ENCODE measurements around the gene MINDY4B.

DNA sequence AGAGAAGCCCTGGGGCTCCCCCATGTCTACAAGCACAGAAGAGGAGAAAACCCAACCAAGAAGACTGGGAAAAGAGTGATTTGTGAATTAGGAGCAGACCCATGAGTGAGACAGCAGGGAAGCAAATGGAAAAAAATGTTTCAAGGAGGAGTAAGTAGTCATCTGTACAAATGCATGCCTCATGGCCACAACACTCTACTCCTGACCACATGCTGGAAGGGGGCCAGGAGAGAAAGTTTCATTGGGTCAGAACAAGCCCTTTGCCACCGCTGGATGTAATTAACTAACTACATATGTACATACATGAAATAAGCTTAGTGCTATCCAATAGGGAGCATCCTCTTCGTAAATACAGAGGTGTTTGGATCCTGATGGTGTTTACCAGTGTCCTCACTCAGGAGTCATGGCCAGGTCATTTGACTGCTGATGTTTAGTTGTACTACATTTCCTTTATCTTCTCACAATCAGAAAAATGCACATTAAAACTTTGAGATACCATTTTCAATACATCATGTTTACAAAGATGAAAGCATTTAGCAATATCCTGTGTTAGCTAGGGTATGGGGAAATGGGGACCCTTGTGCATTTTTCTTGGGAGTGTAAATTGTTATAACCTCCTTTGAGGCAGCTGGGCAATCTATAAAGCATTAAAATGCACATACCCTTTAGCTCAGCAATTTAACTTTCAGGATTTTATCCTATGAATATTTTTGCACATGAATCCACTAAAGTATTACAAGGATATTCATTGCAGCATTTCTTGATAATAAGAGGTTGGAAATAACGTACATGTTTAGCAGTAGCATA, 40.2 kb upstream of the MINDY4B start:
- TF ChIP-seq, protein P1, sequence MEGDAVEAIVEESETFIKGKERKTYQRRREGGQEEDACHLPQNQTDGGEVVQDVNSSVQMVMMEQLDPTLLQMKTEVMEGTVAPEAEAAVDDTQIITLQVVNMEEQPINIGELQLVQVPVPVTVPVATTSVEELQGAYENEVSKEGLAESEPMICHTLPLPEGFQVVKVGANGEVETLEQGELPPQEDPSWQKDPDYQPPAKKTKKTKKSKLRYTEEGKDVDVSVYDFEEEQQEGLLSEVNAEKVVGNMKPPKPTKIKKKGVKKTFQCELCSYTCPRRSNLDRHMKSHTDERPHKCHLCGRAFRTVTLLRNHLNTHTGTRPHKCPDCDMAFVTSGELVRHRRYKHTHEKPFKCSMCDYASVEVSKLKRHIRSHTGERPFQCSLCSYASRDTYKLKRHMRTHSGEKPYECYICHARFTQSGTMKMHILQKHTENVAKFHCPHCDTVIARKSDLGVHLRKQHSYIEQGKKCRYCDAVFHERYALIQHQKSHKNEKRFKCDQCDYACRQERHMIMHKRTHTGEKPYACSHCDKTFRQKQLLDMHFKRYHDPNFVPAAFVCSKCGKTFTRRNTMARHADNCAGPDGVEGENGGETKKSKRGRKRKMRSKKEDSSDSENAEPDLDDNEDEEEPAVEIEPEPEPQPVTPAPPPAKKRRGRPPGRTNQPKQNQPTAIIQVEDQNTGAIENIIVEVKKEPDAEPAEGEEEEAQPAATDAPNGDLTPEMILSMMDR (IDR thresholded peaks at IDR 0.05; ENCODE audit: insufficient read depth, low read length) = no peak
- TF ChIP-seq SPI1 (IDR thresholded peaks at IDR 0.05; ENCODE audit: borderline replicate concordance, low read depth) (no peak), POLR2AphosphoS5 (IDR thresholded peaks at IDR 0.05; ENCODE audit: low read depth) (no peak), GABPA (IDR thresholded peaks at IDR 0.05; ENCODE audit: low read depth) (no peak)
